Astrocyte of the cerebellum (primary cell): Measurements from ENCODE around the gene RBM20.

Experiments
- DNase-seq: peaks from one replicate; pipeline ENCODE4 v3.0.0-alpha.2; 2011; ENCODE audit warnings: low read depth
- H3K4me3 ChIP-seq: 2 replicates; pipeline ENCODE4 v1.5.1; 2011; ENCODE audit warnings: mild to moderate bottlenecking, low read depth, low read length, moderate library complexity
- in situ Hi-C: cut with HindIII; loops from 2 replicates; pipeline ENCODE4 v1.10.0; 2017; ENCODE audit warnings: low sequenced_read_pairs
- TF ChIP-seq, protein P1 (sequence below): IDR thresholded peaks from 2 replicates; pipeline ENCODE4 v1.5.1; 2012; ENCODE audit warnings: low read length, low read depth, moderate library complexity, mild to moderate bottlenecking; ENCODE audit errors: missing control alignments

RBM20 gene

DNA sequence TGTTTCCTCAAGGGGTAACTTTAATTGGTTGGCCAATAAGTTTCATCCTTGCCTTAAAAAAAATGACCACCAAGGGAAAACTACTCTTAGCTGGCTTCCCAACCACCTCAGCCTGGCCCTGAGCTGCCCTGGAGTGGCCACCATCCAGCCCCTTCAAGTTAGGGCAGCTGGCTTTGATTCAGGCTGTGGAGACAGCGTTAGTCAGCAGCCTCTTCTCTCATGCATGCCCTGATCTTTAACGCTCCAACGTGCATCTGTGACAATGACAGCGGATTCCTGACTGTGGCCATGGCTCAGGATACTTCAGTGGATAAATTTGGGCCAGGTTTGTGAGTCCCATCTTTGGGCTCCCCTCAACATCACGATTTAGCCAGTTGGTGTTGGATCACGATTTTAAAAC, 111.6 kb downstream of the RBM20 start:
- DNase-seq: no peak
- TF ChIP-seq, protein P1, sequence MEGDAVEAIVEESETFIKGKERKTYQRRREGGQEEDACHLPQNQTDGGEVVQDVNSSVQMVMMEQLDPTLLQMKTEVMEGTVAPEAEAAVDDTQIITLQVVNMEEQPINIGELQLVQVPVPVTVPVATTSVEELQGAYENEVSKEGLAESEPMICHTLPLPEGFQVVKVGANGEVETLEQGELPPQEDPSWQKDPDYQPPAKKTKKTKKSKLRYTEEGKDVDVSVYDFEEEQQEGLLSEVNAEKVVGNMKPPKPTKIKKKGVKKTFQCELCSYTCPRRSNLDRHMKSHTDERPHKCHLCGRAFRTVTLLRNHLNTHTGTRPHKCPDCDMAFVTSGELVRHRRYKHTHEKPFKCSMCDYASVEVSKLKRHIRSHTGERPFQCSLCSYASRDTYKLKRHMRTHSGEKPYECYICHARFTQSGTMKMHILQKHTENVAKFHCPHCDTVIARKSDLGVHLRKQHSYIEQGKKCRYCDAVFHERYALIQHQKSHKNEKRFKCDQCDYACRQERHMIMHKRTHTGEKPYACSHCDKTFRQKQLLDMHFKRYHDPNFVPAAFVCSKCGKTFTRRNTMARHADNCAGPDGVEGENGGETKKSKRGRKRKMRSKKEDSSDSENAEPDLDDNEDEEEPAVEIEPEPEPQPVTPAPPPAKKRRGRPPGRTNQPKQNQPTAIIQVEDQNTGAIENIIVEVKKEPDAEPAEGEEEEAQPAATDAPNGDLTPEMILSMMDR: no peak
- in situ Hi-C loops: no loop called here
- no peak overlapping the region for H3K4me3 ChIP-seq

DNA sequence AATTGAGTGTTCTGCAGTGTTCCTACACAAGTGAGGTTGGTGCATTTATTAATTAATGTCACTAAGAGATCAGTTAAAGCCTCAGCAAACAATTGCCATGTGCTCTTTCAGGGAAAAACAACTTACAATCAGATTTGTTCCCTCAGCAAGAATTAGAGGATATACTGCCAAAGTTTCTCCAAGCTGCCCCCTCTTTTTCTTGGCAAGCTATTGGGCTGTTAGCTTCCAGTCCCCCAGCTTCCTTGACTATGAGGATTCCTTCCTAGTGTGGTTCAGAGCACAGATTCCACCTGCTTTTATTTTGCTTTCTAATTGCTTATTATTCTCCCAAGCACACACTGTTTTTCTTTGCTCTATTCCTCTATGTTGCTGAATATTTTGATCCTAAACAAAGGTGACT, 112.7 kb downstream of the RBM20 start:
- no peak overlapping the region for H3K4me3 ChIP-seq
- TF ChIP-seq, protein P1: no peak
- in situ Hi-C loops: no loop called here
- no peak for DNase-seq

DNA sequence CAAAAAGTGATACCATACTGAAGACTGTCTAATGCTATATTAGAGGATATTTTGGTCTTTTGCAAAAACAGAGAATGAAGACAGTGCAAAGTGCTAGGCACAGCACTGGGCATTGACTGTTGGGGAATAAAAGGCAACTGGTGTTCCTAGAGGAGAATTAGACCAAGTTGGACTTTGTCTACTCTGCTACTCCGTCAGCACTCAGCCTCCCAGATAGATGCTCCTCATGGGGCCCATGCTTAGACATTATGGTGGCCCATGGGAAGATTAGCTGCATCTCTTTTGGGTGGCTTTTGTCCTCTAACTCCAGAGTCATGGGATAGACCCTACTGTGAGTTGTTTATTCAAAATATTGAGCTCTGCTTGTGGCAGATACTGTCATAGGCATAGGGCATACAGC, 113.5 kb downstream of the RBM20 start:
- no peak for DNase-seq
- in situ Hi-C loops: no loop called here
- H3K4me3 ChIP-seq: no peak overlapping the region
- TF ChIP-seq, protein P1: no peak

DNA sequence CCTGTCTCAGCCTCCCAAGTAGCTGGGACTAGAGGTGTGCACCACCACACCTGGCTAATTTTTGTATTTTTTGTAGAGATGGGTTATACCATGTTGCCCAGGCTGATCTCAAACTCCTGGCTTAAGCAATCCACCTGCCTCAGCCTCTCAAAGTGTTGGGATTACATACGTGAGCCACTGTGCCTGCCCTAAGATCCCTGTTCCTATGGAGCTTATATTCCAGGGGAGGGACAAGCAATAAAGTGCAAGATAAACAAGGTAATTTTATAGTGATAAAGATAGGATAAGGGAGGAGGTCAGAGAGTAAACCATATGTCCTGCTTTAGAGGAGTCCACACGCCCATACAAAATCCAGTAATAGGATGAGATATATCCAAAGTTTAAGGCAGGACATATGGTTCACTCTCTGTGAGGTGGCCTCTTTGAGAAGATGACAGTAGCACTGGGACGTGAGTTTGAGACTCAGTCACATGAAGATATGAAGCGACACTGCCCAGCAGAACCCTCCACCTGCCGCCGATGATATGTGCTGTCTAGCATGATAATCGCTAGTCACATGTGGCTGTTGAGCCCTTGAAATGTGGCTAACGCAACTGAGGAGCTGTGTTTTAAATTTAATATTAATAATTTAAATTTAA, 114.1 kb downstream of the RBM20 start:
- H3K4me3 ChIP-seq: no peak overlapping the region
- in situ Hi-C loops: no loop called here
- no peak for DNase-seq
- TF ChIP-seq, protein P1: no peak

DNA sequence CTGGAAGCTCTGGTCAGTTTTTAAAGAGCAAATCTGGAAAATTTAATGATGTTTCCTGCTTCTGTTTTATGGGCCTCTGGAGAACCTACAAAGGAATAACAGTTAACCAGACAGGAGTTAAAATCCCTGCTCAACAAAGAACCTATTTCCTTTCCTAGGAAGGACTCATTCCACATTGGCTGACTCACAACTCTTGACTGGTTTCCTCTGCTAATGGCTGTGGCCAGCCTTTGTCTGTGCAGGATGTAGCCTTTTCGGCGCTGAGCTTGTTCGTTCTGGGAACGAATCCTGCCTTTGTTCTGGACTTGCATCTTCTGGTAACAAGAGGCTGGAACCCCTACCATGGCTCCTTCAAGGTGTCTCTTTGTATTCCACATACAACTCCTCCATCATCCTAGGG, 114.8 kb downstream of the RBM20 start:
- peak; percentile 43 for DNase-seq
- TF ChIP-seq, protein P1: no peak
- in situ Hi-C loops: no loop called here
- no peak overlapping the region for H3K4me3 ChIP-seq

DNA sequence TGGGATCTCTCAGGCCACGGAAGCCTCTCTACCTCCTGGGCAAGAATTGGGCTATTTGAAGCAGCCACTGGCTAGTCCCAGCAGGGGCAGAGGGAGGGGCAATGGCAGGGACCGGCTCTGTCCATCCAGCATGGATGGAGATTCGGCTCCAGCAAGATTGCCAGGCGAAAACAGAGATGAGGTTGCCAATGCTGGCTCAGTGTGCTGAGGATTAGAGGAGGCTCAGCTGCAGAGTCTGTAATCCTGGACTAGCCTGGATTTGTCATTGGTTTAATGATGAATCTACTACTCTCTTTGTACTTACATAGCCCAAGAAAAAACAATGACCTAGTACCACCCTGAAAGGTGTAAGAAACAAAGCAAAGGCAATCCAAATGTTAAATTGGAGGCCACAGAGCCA, 115.4 kb downstream of the RBM20 start:
- in situ Hi-C loops: no loop called here
- no peak overlapping the region for H3K4me3 ChIP-seq
- no peak for DNase-seq
- TF ChIP-seq, protein P1: no peak
